Measurements from ENCODE around the gene SLC49A3. TPM values are rescaled to one million over a fixed set of nuclear protein-coding genes. Genes with fewer than 3 reads are reported as not detected.

SLC49A3 gene
- polyA plus RNA-seq, 1 donor from 2014 or later: not detected

DNA sequence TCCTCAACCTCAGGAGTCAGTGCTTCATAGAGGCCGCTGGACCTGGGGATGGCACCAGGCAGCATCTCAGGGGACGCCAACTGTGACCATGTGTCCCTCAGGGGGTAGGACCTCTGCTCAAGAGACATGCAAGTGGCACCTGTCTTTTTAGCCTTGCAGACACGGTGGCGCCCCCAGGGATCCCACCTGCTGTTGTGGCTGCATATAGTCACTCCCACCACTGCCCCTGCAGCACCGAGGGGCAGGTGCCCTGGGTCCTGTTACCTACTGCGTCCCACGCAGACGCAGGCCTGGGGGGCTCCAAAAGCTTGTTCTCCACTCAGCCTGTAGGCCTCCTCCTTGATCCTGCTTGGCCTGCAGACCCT, 12.1 kb downstream of the SLC49A3 start:
- Histone ChIP-seq H3K9me3 (ENCODE audit: low read length) (no peaks in the 10 kb centered on the region), H4K20me1 (ENCODE audit: insufficient read depth) (no peaks in the 10 kb centered on the region), H3K27me3 (ENCODE audit: insufficient read depth, low read depth, low read length) (no peaks in the 10 kb centered on the region), H3K4me3 (ENCODE audit: low read length) (no peak overlapping the region), H3K36me3 (ENCODE audit: insufficient read depth, low read length) (no peaks in the 10 kb centered on the region), H3K27ac (ENCODE audit: low read length) (no peak overlapping the region), H3F3A (ENCODE audit: insufficient read depth, low read length, poor library complexity, severe bottlenecking) (no peaks in the 10 kb centered on the region), H3K9ac (ENCODE audit: low read length) (no peak overlapping the region), H2AFZ (ENCODE audit: low read depth, low read length) (no peak overlapping the region), H3K79me2 (replicated peaks; ENCODE audit: insufficient read depth, low read length) (peaks cover 11% of the 10 kb centered on the region), H3K4me2 (ENCODE audit: low read length) (no peak overlapping the region), H3K9me2 (ENCODE audit: insufficient read depth, low read length) (no peaks in the 10 kb centered on the region)
- no peak for TF ChIP-seq POLR2AphosphoS5 (IDR thresholded peaks at IDR 0.05)
- no peak for TF ChIP-seq SMC3 (conservative IDR thresholded peaks at IDR 0.05; ENCODE audit: poor library complexity)
- TF ChIP-seq TAF1 (IDR thresholded peaks at IDR 0.05; ENCODE audit: low read depth): no peak
- TF ChIP-seq, protein P1, sequence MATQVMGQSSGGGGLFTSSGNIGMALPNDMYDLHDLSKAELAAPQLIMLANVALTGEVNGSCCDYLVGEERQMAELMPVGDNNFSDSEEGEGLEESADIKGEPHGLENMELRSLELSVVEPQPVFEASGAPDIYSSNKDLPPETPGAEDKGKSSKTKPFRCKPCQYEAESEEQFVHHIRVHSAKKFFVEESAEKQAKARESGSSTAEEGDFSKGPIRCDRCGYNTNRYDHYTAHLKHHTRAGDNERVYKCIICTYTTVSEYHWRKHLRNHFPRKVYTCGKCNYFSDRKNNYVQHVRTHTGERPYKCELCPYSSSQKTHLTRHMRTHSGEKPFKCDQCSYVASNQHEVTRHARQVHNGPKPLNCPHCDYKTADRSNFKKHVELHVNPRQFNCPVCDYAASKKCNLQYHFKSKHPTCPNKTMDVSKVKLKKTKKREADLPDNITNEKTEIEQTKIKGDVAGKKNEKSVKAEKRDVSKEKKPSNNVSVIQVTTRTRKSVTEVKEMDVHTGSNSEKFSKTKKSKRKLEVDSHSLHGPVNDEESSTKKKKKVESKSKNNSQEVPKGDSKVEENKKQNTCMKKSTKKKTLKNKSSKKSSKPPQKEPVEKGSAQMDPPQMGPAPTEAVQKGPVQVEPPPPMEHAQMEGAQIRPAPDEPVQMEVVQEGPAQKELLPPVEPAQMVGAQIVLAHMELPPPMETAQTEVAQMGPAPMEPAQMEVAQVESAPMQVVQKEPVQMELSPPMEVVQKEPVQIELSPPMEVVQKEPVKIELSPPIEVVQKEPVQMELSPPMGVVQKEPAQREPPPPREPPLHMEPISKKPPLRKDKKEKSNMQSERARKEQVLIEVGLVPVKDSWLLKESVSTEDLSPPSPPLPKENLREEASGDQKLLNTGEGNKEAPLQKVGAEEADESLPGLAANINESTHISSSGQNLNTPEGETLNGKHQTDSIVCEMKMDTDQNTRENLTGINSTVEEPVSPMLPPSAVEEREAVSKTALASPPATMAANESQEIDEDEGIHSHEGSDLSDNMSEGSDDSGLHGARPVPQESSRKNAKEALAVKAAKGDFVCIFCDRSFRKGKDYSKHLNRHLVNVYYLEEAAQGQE (IDR thresholded peaks at IDR 0.05; ENCODE audit: borderline replicate concordance): no peak
- TF ChIP-seq MXI1 (conservative IDR thresholded peaks at IDR 0.05; ENCODE audit: poor library complexity, severe bottlenecking): no peak
- no peak for TF ChIP-seq EZH2 (IDR thresholded peaks at IDR 0.05; ENCODE audit: borderline replicate concordance, insufficient read depth, low read length, poor library complexity, severe bottlenecking)
- TF ChIP-seq EP300 (conservative IDR thresholded peaks at IDR 0.05; ENCODE audit: poor library complexity, severe bottlenecking): no peak
- no peak for TF ChIP-seq RAD21 (conservative IDR thresholded peaks at IDR 0.05)
- TF ChIP-seq, protein P2, sequence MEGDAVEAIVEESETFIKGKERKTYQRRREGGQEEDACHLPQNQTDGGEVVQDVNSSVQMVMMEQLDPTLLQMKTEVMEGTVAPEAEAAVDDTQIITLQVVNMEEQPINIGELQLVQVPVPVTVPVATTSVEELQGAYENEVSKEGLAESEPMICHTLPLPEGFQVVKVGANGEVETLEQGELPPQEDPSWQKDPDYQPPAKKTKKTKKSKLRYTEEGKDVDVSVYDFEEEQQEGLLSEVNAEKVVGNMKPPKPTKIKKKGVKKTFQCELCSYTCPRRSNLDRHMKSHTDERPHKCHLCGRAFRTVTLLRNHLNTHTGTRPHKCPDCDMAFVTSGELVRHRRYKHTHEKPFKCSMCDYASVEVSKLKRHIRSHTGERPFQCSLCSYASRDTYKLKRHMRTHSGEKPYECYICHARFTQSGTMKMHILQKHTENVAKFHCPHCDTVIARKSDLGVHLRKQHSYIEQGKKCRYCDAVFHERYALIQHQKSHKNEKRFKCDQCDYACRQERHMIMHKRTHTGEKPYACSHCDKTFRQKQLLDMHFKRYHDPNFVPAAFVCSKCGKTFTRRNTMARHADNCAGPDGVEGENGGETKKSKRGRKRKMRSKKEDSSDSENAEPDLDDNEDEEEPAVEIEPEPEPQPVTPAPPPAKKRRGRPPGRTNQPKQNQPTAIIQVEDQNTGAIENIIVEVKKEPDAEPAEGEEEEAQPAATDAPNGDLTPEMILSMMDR (IDR thresholded peaks at IDR 0.05; ENCODE audit: poor library complexity, severe bottlenecking): no peak

DNA sequence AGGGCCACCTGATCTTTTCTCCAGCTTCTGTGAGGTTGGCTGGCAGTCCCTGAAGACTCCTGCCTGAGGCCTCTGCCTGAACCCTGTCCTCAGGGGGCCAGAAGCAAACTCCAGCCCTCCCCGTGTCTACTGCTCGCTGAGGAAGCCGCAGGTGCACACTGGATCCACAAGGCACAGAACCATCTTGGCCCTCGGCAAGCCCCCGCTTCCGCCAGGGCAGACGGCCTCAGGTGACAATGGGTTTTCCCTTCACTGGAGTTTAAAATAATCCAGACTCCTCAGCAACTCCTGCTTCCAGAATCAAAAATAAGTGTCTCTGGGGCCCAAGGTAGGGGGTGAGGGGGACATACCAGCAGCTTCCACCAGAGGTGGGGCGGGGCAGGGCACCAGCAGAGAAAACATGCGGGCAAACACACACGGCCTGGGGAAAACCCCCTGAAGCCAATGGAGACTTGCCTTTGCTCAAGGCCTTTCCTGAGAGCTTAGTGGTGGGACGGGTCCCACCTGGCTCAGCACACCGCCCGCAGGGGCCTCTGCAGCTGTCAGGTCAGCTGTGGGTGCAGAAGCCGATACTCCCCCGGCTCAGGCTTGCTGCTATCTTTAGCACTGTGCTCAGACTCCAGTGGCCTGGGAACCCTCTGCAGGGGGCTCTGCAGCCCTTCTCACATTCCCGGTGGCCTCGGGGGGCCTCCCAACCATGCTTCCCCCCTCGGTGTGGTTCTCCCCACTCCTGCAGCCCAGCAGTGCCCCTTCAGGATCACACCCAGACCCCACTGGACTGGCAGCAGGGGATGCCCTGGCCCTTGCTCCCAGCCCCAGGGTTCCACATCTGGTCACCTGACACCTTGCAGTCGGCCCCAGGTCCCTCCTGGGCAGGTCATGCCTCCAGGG, 12.7 kb downstream of the SLC49A3 start:
- Histone ChIP-seq H2AFZ (ENCODE audit: low read depth, low read length) (no peak overlapping the region), H3F3A (ENCODE audit: insufficient read depth, low read length, poor library complexity, severe bottlenecking) (no peaks in the 10 kb centered on the region), H3K4me2 (ENCODE audit: low read length) (no peak overlapping the region), H4K20me1 (ENCODE audit: insufficient read depth) (no peaks in the 10 kb centered on the region), H3K36me3 (ENCODE audit: insufficient read depth, low read length) (no peaks in the 10 kb centered on the region), H3K9me3 (ENCODE audit: low read length) (no peaks in the 10 kb centered on the region), H3K27me3 (ENCODE audit: insufficient read depth, low read depth, low read length) (no peaks in the 10 kb centered on the region), H3K9ac (ENCODE audit: low read length) (no peak overlapping the region), H3K4me3 (ENCODE audit: low read length) (no peak overlapping the region), H3K27ac (ENCODE audit: low read length) (no peak overlapping the region), H3K79me2 (replicated peaks; ENCODE audit: insufficient read depth, low read length) (peaks cover 11% of the 10 kb centered on the region), H3K9me2 (ENCODE audit: insufficient read depth, low read length) (no peaks in the 10 kb centered on the region)
- TF ChIP-seq EP300 (conservative IDR thresholded peaks at IDR 0.05; ENCODE audit: poor library complexity, severe bottlenecking): no peak
- TF ChIP-seq, protein P2 (IDR thresholded peaks at IDR 0.05; ENCODE audit: poor library complexity, severe bottlenecking): no peak
- TF ChIP-seq, protein P1 (IDR thresholded peaks at IDR 0.05; ENCODE audit: borderline replicate concordance): no peak

Data from neural cell (in vitro differentiated cells).